GM18861 (cell line): ENCODE results near the gene SHB.

Experiments used
- ATAC-seq: cut with Tn5 transposase; IDR thresholded peaks from one replicate; pipeline ENCODE4 v1.9.1; 2021; ENCODE audit not compliant: unreplicated experiment

Gene SHB

GRCh38 chr9:37994639-37995347 is 74.2 kb downstream of the SHB start:
- ATAC-seq: peak; percentile 70

DNA sequence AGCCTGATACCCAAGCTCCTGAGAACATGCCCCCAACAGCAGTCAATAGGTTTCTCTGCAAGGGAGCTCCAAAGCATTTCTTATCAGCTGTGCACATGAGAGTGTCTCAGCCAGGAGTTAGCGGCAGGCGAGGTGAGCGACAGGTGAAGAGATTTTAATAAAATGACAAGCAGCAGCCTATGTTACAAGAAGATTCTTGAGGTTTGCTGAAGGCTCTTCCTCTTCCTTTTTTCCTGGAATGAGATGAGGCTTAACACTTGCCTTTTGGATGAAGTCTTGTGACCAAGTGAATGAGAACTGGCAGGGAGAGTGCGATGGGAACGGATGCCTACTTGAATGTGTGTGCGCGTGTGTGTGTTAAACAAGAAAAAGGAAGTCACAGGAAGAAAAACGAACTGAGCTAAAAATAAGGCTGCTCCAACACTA is 76.1 kb downstream of the SHB start:
- no peak for ATAC-seq

- ATAC-seq: no peak
These were observed 78.5 kb downstream of the SHB start for GRCh38 chr9:37990404-37991015.

DNA sequence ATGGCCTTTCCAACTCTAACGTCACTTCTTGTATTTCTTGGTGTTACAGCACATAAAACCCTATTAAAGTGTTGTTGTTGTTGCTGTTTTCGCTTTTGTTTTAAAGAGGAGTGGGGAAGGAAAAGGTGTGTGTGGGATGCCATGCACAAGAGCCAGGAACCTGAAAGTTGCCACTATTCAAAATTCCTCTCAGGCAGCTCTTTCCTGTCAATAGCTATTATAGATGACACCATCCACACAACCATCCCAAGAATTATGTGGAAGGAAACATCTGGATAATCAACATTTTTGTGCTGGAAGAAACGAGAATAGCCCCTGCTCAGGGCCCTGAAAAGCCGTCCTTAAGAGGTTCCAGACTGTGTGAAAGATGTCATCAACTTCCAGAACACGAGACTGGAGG is 79.3 kb downstream of the SHB start:
- no peak for ATAC-seq

DNA sequence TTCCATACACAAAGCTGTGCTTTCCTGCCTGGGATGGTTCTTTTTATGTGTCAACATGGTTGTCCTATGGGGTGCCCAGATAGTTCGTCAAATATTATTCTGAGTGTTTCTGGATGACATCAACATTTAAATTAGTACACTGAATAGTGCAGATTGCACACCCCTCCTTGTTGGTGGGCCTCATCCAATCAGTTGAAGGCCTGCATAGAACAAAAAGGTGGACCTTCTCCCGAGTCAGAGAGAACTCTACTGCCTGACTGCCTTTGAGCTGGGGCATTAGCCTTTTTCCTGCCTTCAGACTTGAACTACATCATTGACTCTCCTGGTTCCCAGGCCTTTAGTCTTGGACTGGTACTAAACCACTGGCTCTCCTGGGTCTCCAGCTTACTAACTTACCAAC is 80.4 kb downstream of the SHB start:
- ATAC-seq: no peak

DNA sequence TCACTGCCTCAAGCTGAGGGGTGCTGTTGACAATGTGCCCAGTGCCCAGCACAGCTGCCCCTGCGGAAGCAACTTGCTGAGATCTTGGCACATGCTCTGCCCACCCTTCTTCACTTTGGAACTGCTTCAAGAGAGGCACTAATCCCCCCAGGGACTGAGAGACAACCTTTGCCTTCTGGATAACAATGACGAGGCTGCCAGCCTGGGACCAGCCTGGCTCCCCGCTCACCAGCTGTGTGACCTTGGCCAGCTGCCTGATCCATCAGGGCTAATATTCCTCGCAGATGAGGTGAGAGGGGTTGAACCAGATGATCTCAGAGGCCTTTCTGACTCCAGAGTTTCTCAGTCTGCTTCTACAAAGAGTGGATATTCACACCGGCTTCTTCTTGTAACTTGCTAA is 81.0 kb downstream of the SHB start:
- no peak for ATAC-seq

- no peak for ATAC-seq
These were observed 81.5 kb downstream of the SHB start for GRCh38 chr9:37987467-37987981.

- peak; percentile 74 for ATAC-seq
These were observed 82.2 kb downstream of the SHB start for GRCh38 chr9:37986771-37987258.

- no peak for ATAC-seq
These were observed 83.0 kb downstream of the SHB start for GRCh38 chr9:37986001-37986400.

GRCh38 chr9:37984672-37985611 is 84.1 kb downstream of the SHB start:
- ATAC-seq: no peak

DNA sequence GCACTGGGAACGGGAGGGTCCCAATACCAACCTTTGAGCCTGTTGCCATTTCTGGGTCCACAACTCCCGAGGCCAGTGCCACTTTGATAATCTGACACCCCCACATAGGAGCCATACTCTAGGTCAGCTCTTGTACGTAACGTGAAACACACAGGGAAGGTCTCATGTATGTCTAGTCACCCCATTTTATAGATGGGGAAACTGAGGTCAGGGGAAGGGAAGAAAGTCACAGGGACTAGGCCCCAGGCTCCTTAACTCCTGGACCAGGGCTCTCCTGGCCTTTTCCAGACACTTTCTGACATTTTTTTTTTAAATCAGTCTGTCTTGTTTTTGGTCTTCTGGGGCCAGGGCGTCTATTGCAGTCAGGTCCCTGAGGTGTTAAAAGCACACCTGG is 84.8 kb downstream of the SHB start:
- ATAC-seq: no peak

DNA sequence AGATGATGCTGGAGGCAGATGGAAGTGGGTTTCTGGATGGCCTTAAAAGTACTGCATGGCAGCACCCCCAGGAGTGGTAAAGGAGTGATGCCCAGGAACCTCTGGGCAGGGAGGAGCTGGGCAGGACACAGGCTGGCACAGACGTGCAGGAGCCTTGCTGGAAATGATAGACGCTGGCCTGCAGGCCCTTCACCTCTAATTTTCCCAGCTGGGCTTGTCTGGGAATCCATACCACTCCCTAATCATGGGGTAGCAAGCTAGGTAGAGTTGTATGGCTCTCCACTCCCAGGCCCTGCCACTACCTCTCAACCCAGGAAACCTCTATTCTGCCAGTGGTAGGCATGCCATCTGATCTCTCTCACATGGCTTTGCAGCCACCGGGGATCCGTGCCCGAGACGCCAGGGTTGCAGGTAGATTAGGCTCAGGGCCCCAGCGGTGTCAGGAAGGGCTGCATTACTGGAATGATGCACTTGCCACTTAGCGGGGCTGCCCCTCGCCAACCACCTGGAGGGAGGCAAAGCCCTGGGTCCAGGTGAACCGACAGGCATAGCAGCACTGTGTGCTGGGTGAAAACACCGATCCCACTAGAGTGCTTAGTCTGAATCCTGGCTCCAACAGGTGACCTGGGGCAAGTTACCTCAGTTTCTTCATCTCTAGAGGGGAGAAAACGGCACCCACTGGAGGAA is 85.5 kb downstream of the SHB start:
- ATAC-seq: no peak

GRCh38 chr9:37979844-37980243 is 89.2 kb downstream of the SHB start:
- no peak for ATAC-seq

DNA sequence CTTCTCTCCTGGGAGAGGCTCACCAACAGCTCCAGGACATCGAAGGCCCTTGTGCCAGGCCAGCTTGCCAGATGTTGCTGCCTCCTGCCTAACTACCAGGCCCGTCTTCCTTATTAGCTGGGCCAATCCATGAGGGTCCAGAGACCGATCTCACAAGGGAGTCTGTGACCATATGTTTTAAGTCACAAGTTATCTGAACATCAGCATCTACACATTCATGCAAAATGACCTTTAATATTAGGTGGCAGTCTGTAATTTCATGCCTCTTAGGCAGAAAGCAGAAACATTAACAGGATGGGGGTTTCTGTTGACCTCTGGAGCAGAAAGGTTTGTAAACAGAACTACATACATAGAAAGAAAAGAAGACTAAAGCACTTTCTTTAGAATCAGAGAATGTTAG is 90.0 kb downstream of the SHB start:
- ATAC-seq: peak; percentile 82

DNA sequence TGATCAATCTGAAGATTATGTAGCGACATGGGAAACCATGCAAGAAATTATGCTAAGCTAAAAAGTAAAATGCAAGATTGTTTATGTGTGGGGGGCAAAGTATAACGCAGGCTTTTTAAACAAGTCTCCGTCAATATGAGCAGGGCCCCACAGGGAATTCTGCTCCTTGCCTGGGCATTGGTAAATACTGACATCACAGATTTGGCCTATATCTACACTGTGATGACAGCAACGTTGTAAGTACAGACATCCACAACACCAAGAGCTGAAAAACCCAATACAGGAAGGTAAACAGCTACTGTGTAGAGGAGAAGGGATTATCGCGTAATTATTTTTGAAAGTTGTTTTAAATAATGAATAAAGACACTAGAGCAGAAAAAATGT is 90.6 kb downstream of the SHB start:
- ATAC-seq: no peak

DNA sequence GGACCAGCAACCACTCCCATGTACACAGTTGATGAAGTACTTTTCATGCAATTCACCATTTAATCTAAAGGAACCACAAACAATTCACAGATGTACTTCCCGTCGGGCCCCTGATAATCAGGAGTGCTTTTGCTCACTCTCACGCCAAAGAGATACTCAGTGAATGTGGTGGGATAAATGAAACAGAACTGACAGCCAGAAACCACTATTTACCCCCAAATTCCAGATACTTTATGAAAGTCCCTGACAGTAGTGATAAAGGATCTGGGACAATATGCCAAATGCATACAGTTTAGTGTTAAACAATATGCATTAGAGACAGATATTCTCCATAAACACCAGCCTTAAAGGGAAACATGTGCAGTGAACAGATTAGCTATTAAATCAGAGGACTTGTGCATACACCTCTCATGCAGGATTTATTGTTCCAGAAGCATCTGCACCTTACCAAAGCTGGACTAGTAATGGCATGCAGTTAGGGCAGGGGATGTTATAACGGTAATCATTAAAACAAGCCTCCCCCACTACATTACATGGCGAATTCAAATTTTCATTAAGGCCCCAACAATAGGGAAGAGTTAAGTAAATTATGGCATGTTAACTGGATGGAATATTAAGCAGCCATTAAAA is 91.1 kb downstream of the SHB start:
- ATAC-seq: no peak

GRCh38 chr9:37976714-37977477 is 92.1 kb downstream of the SHB start:
- no peak for ATAC-seq

DNA sequence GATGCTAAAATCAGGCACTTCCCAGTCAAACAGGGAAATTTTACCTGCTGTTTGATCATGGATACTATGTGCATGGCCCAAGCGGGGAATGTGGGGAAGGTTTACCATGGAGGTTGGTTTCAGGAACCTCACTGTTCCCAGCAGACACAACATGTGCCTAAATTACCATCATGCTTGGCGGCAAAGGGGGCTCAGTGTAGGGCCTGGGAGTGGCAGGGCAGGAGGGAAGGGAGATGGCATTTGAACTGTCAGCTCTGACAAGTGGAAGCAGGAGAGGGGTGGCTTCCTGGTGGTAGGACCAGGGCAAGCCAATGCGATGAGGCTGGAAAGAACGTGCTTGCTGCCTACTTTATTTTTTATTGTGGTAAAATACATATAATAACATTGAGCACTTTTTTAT is 93.4 kb downstream of the SHB start:
- ATAC-seq: no peak

DNA sequence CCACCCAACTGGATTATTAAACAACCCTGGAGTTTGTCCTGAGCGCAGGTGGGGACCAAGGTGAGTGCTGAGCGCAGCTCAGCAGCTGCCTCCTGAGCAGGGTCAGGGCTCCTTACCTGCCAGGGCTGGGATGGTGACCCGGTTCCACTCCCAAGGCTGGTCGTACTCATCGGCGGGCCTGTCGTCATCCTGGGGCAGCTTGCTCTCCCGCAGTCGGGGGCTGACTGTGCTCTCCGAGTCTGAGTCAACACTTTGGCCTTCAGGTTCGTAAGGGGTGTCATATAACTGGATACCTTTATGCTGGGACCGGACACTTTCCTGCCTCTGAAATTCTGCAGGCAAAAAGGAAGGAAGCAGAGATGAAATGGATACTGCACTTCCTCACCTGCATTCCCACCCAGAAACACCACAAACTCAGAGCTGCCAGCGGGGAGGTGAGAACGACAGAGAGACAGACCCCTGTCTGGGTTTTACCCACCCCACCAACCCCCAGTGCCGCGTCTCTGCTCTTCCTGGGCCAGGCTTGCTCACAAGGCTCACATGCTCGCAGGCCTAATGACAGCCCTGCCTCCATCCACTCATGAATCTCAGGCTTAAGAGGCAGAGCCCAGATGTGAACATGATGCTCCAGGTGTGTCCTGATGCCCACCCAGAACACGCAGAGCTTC is 94.4 kb downstream of the SHB start:
- no peak for ATAC-seq
